ENCODE measurements around the gene TSHR. TPM values are rescaled to one million over a fixed set of nuclear protein-coding genes. Genes with fewer than 3 reads are reported as not detected.

The TSHR gene
- total RNA-seq, 1 donor from 2014 or later, result not detected

GRCh38 chr14:80979951-80980350 is 24.5 kb downstream of the TSHR start:
- Histone ChIP-seq H3K27ac (ENCODE audit: low read depth, low read length) (no peak overlapping the region), H3K9ac (ENCODE audit: low read length) (no peak overlapping the region), H3K27me3 (ENCODE audit: insufficient read depth, low read length) (peaks cover 5% of the 10 kb centered on the region), H3K4me1 (ENCODE audit: insufficient read depth, low read length) (no peaks in the 10 kb centered on the region), H3K9me3 (ENCODE audit: insufficient read depth, low read depth, low read length) (no peaks in the 10 kb centered on the region), H3K4me2 (ENCODE audit: low read length) (no peak overlapping the region), H4K20me1 (ENCODE audit: insufficient read depth, low read length) (no peaks in the 10 kb centered on the region), H3K79me2 (ENCODE audit: insufficient read depth, low read length) (no peaks in the 10 kb centered on the region), H3K4me3 (ENCODE audit: insufficient read depth, low read depth, low read length) (no peak overlapping the region), H3K36me3 (ENCODE audit: insufficient read depth, low read length) (no peaks in the 10 kb centered on the region), H2AFZ (ENCODE audit: low read depth, low read length) (no peak overlapping the region)
- H3K27ac Mint-ChIP-seq (ENCODE audit: unreplicated experiment), result no peak overlapping the region
- TF ChIP-seq, protein P1, sequence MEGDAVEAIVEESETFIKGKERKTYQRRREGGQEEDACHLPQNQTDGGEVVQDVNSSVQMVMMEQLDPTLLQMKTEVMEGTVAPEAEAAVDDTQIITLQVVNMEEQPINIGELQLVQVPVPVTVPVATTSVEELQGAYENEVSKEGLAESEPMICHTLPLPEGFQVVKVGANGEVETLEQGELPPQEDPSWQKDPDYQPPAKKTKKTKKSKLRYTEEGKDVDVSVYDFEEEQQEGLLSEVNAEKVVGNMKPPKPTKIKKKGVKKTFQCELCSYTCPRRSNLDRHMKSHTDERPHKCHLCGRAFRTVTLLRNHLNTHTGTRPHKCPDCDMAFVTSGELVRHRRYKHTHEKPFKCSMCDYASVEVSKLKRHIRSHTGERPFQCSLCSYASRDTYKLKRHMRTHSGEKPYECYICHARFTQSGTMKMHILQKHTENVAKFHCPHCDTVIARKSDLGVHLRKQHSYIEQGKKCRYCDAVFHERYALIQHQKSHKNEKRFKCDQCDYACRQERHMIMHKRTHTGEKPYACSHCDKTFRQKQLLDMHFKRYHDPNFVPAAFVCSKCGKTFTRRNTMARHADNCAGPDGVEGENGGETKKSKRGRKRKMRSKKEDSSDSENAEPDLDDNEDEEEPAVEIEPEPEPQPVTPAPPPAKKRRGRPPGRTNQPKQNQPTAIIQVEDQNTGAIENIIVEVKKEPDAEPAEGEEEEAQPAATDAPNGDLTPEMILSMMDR (IDR thresholded peaks at IDR 0.05; ENCODE audit: insufficient read depth, low read depth, low read length), result no peak
- TF ChIP-seq EZH2 (IDR thresholded peaks at IDR 0.05; ENCODE audit: insufficient read depth, low read length), result no peak
- H3K9me3 Mint-ChIP-seq (ENCODE audit: unreplicated experiment), result peaks cover 2% of the 10 kb centered on the region
- FAIRE-seq, result no peak
- no peaks in the 10 kb centered on the region for H3K4me1 Mint-ChIP-seq (ENCODE audit: low read depth, unreplicated experiment)
- peaks cover 5% of the 10 kb centered on the region for H3K27me3 Mint-ChIP-seq (ENCODE audit: low read depth, unreplicated experiment)
- H3K4me3 Mint-ChIP-seq (ENCODE audit: unreplicated experiment), result no peak overlapping the region
- H3K36me3 Mint-ChIP-seq (ENCODE audit: low read depth, unreplicated experiment), result no peaks in the 10 kb centered on the region
- DNase-seq (ENCODE audit: low read depth), result no peak

- H3K9me3 Mint-ChIP-seq (ENCODE audit: unreplicated experiment), result peaks cover 2% of the 10 kb centered on the region
- peaks cover 2% of the 10 kb centered on the region for H3K27me3 ChIP-seq (ENCODE audit: insufficient read depth, low read length)
- no peaks in the 10 kb centered on the region for H3K79me2 ChIP-seq (ENCODE audit: insufficient read depth, low read length)
These were observed 25.7 kb downstream of the TSHR start for GRCh38 chr14:80981156-80981555.

GRCh38 chr14:80981673-80982072 is 26.3 kb downstream of the TSHR start:
- TF ChIP-seq EZH2 (IDR thresholded peaks at IDR 0.05; ENCODE audit: insufficient read depth, low read length), result no peak
- TF ChIP-seq, protein P1 (IDR thresholded peaks at IDR 0.05; ENCODE audit: insufficient read depth, low read depth, low read length), result no peak
- FAIRE-seq, result no peak

More at GRCh38 chr14:80981156-80981555, 25.7 kb downstream of the TSHR start:
- Mint-ChIP-seq H3K4me3 (ENCODE audit: unreplicated experiment) (no peak overlapping the region), H3K36me3 (ENCODE audit: low read depth, unreplicated experiment) (no peaks in the 10 kb centered on the region), H3K4me1 (ENCODE audit: low read depth, unreplicated experiment) (no peaks in the 10 kb centered on the region), H3K27me3 (ENCODE audit: low read depth, unreplicated experiment) (peaks cover 2% of the 10 kb centered on the region), H3K27ac (ENCODE audit: unreplicated experiment) (no peak overlapping the region)
- Histone ChIP-seq H3K27ac (ENCODE audit: low read depth, low read length) (no peak overlapping the region), H3K4me1 (ENCODE audit: insufficient read depth, low read length) (no peaks in the 10 kb centered on the region), H3K4me2 (ENCODE audit: low read length) (no peak overlapping the region), H3K9ac (ENCODE audit: low read length) (no peak overlapping the region), H3K4me3 (ENCODE audit: insufficient read depth, low read depth, low read length) (no peak overlapping the region), H4K20me1 (ENCODE audit: insufficient read depth, low read length) (no peaks in the 10 kb centered on the region), H2AFZ (ENCODE audit: low read depth, low read length) (no peak overlapping the region), H3K9me3 (ENCODE audit: insufficient read depth, low read depth, low read length) (no peaks in the 10 kb centered on the region), H3K36me3 (ENCODE audit: insufficient read depth, low read length) (no peaks in the 10 kb centered on the region)
- TF ChIP-seq EZH2 (IDR thresholded peaks at IDR 0.05; ENCODE audit: insufficient read depth, low read length), result no peak
- TF ChIP-seq, protein P1 (IDR thresholded peaks at IDR 0.05; ENCODE audit: insufficient read depth, low read depth, low read length), result no peak
- no peak for FAIRE-seq
- DNase-seq (ENCODE audit: low read depth), result no peak

More at GRCh38 chr14:80981673-80982072, 26.3 kb downstream of the TSHR start:
- Mint-ChIP-seq H3K27me3 (ENCODE audit: low read depth, unreplicated experiment) (peaks cover 2% of the 10 kb centered on the region), H3K36me3 (ENCODE audit: low read depth, unreplicated experiment) (no peaks in the 10 kb centered on the region), H3K27ac (ENCODE audit: unreplicated experiment) (no peak overlapping the region), H3K4me3 (ENCODE audit: unreplicated experiment) (no peak overlapping the region), H3K9me3 (ENCODE audit: unreplicated experiment) (peaks cover 2% of the 10 kb centered on the region), H3K4me1 (ENCODE audit: low read depth, unreplicated experiment) (no peaks in the 10 kb centered on the region)
- no peak overlapping the region for H3K4me3 ChIP-seq (ENCODE audit: insufficient read depth, low read depth, low read length)
- no peaks in the 10 kb centered on the region for H3K9me3 ChIP-seq (ENCODE audit: insufficient read depth, low read depth, low read length)
- no peaks in the 10 kb centered on the region for H3K4me1 ChIP-seq (ENCODE audit: insufficient read depth, low read length)
- no peak for DNase-seq (ENCODE audit: low read depth)
- no peaks in the 10 kb centered on the region for H3K36me3 ChIP-seq (ENCODE audit: insufficient read depth, low read length)
- no peak overlapping the region for H3K27ac ChIP-seq (ENCODE audit: low read depth, low read length)
- no peaks in the 10 kb centered on the region for H4K20me1 ChIP-seq (ENCODE audit: insufficient read depth, low read length)
- no peaks in the 10 kb centered on the region for H3K79me2 ChIP-seq (ENCODE audit: insufficient read depth, low read length)
- no peak overlapping the region for H3K9ac ChIP-seq (ENCODE audit: low read length)
- H2AFZ ChIP-seq (ENCODE audit: low read depth, low read length), result no peak overlapping the region
- H3K4me2 ChIP-seq (ENCODE audit: low read length), result no peak overlapping the region
- peaks cover 2% of the 10 kb centered on the region for H3K27me3 ChIP-seq (ENCODE audit: insufficient read depth, low read length)

Measured in astrocyte (in vitro differentiated cells and primary cell).